ENCODE measurements around the gene EFCAB6.

The EFCAB6 gene

DNA sequence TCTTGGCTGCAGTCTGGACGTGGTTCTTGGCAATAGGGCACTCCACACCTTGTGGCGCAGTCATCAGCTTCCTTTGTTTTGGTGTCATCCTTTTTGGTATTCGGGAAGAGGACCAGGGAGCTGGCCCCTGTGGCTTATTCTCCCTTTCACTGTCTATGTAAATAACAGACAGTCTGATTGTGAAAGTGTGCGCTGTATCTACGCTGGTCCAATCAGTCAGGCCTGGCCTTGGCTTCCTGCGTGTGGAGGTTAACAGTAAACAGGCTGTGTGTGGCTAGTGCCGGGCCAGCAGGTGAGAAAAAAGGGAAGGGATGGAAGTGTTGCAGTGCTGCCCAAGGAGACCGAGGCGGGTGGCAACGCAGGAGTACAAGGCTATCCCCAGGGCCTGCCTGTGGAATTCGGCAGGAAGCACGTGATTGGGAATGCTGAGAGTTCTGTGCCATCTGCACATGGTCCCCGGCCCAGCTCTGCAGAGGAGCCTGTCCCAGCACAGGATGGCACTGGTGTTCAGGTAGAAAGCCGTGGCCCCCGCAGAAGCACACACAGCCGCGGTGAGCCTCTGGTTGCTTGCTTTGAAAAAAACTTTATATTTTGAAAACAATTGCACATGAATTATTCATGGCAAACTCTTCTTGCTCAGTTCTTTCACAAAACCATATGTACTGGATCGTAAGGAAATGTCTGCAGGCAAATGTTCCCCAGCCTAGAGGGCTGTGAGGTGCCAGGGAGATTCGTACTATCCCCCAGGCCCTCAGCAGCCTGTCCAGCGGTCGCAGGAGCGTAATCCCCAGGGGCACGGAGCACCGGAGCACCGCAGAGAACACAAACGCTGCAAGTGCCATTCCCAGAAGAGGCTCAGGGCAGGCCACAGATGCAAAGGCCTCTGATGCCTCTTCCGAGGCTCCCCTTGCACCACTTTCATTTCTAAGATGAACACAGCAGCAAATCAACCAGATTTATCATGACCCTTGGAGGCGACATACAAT is 174.5 kb downstream of the EFCAB6 start:
- H3K4me3 ChIP-seq (ENCODE audit: low read depth, low read length): no peak overlapping the region
- TF ChIP-seq CTCF (IDR thresholded peaks at IDR 0.05; ENCODE audit: borderline replicate concordance, insufficient read depth, low read depth, low read length): no peak

GRCh38 chr22:43636086-43636485 is 176.0 kb downstream of the EFCAB6 start:
- H3K4me3 ChIP-seq (ENCODE audit: low read depth, low read length): no peak overlapping the region
- no peak for TF ChIP-seq CTCF (IDR thresholded peaks at IDR 0.05; ENCODE audit: borderline replicate concordance, insufficient read depth, low read depth, low read length)

- H3K4me3 ChIP-seq (ENCODE audit: low read depth, low read length): no peak overlapping the region
- no peak for TF ChIP-seq CTCF (IDR thresholded peaks at IDR 0.05; ENCODE audit: borderline replicate concordance, insufficient read depth, low read depth, low read length)
Observed at GRCh38 chr22:43635101-43635500, 177.0 kb downstream of the EFCAB6 start.

GRCh38 chr22:43634316-43634715 is 177.8 kb downstream of the EFCAB6 start:
- no peak for TF ChIP-seq CTCF (IDR thresholded peaks at IDR 0.05; ENCODE audit: borderline replicate concordance, insufficient read depth, low read depth, low read length)
- H3K4me3 ChIP-seq (ENCODE audit: low read depth, low read length): no peak overlapping the region

DNA sequence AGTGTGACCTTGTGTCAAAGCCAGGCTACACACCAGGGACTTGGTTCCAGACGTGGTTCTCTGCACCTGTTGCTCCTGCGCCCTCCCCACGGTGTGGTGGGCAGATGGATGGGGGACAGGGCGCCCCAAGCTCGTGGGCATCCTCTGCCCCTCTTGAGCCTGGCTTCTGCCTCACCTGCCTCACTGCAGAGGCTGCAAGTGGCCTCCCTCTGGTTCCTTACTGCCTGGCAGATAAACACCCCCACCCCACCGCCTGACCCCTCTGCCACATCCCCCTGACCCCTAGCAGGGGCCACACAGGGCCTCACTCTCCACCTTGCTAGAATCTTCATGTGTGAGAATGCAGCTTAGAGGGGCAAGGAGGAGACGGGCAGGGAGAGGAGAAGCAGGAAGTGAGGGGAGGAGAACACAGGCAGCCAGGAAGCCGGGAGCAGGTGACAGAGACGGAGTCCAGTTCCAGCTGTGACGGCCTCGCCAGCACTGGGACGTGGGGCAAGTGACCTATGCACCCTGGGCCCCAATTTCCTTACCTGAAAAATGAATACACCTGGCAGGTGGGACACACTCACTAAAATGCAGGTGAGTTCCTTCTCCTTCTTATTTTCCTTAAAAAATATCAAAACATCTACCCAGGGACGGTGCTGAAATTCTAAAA is 178.3 kb downstream of the EFCAB6 start:
- no peak for TF ChIP-seq CTCF (IDR thresholded peaks at IDR 0.05; ENCODE audit: borderline replicate concordance, insufficient read depth, low read depth, low read length)
- no peak overlapping the region for H3K4me3 ChIP-seq (ENCODE audit: low read depth, low read length)

DNA sequence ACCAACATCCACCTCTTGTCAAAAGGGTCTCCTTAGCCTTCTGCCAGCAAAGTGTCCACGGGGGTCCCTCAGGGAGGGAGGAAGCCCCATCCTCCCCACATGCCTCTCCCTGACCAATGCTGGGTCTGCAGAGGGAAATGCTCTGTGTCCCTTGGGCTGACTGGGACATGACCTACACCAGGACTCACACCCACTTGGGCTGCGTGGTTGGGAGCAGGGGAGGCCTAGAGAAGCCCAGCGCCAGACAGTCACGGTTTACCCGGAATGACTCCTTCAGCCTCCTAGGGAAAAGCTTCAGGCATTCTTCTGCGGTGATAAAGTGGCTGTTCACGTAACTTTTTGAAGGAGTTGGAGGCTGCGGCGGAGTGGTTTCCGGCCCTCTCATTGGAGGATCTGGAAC is 180.3 kb downstream of the EFCAB6 start:
- TF ChIP-seq CTCF (IDR thresholded peaks at IDR 0.05; ENCODE audit: borderline replicate concordance, insufficient read depth, low read depth, low read length): no peak
- no peak overlapping the region for H3K4me3 ChIP-seq (ENCODE audit: low read depth, low read length)
